Thyroid gland (tissue), 4 donors: ENCODE results near the gene SYNGR3.

Experiments
- POLR2A ChIP-seq, 2 donors: fragments of 450-650 bp; IDR thresholded peaks; one replicate each; pipeline ENCODE4 v1.6.1; 2017; ENCODE audit warnings: antibody characterized with exemption in 2 of 2, mild to moderate bottlenecking in 2 of 2, moderate library complexity in 1 of 2
- TF ChIP-seq, protein P1 (sequence below), 6 experiments: fragments of 200-600 bp in 3 of 6; fragments of 450-650 bp in 3 of 6; sonication (generic) in 3 of 6; IDR thresholded peaks; one replicate each; pipeline ENCODE4 v1.5.1; 2016 to 2019; ENCODE audit warnings: antibody characterized with exemption in 6 of 6, mild to moderate bottlenecking in 2 of 6, inconsistent platforms in 1 of 6, moderate library complexity in 1 of 6

DNA sequence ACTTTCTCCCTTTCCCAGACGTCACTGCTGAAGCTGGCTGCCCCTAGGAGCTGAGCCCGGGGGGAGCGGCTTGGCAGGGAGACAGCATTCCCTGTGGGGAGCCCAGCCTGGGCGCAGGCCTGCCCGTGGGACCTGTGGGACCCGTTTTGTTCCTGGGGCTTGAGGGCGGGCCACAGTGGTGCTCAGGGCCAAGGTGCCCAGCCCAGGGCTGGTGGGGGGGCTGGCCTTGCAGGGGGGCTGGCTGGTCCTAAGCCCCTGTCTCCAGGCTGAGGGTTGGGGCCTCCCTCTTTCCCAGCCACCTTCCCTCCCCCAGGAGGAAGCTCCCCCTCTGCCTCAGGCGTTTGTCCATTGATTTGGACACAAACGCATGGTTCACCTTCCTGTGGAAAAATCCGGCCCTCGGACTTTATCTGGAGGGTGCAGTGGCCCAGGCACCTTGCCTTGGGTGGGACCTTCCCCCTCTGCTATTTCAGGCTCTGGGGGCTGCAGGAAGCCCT lies 41.4 kb downstream of the SYNGR3 start:
- TF ChIP-seq, protein P1, sequence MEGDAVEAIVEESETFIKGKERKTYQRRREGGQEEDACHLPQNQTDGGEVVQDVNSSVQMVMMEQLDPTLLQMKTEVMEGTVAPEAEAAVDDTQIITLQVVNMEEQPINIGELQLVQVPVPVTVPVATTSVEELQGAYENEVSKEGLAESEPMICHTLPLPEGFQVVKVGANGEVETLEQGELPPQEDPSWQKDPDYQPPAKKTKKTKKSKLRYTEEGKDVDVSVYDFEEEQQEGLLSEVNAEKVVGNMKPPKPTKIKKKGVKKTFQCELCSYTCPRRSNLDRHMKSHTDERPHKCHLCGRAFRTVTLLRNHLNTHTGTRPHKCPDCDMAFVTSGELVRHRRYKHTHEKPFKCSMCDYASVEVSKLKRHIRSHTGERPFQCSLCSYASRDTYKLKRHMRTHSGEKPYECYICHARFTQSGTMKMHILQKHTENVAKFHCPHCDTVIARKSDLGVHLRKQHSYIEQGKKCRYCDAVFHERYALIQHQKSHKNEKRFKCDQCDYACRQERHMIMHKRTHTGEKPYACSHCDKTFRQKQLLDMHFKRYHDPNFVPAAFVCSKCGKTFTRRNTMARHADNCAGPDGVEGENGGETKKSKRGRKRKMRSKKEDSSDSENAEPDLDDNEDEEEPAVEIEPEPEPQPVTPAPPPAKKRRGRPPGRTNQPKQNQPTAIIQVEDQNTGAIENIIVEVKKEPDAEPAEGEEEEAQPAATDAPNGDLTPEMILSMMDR (IDR thresholded peaks at IDR 0.05), result no peak
- TF ChIP-seq POLR2A (IDR thresholded peaks at IDR 0.05), result no peak
